GM23338 (cell line): ENCODE measurements around the gene ZDHHC23. TPM values are rescaled to one million over a fixed set of nuclear protein-coding genes. Genes with fewer than 3 reads are reported as not detected.

ENCODE experiments used
- EZH2 ChIP-seq: fragments of 200-600 bp; sonication (generic); IDR thresholded peaks from one replicate; pipeline ENCODE4 v1.8.0; 2017; ENCODE audit warnings: antibody characterized with exemption, mild to moderate bottlenecking, low read depth; ENCODE audit not compliant: unreplicated experiment
- EZH2phosphoT487 ChIP-seq: fragments of 200-600 bp; sonication (generic); IDR thresholded peaks from one replicate; pipeline ENCODE4 v1.8.1; 2018; ENCODE audit warnings: antibody characterized with exemption; ENCODE audit not compliant: unreplicated experiment
- JUNB ChIP-seq: IDR thresholded peaks from one replicate; pipeline ENCODE4 v1.6.1; 2016; ENCODE audit warnings: antibody characterized with exemption; ENCODE audit not compliant: unreplicated experiment
- NANOG ChIP-seq: IDR thresholded peaks from 2 replicates; pipeline ENCODE4 v1.6.1; 2016; ENCODE audit warnings: antibody characterized with exemption, borderline replicate concordance
- POLR2AphosphoS5 ChIP-seq: IDR thresholded peaks from 2 replicates; pipeline ENCODE4 v1.6.1; 2016; ENCODE audit warnings: antibody characterized with exemption, low read depth
- REST ChIP-seq: IDR thresholded peaks from one replicate; pipeline ENCODE4 v1.6.1; 2018; ENCODE audit warnings: antibody characterized with exemption; ENCODE audit not compliant: unreplicated experiment
- STAT1 ChIP-seq: IDR thresholded peaks from one replicate; pipeline ENCODE4 v1.6.1; 2016; ENCODE audit warnings: antibody characterized with exemption; ENCODE audit not compliant: unreplicated experiment
- ZNF114 ChIP-seq: fragments of 250-450 bp; sonication (Bioruptor Pico); IDR thresholded peaks from 2 replicates; pipeline ENCODE4 v1.5.0; 2020; ENCODE audit warnings: mild to moderate bottlenecking, moderate library complexity
- polyA plus RNA-seq: library from polyadenylated mRNA; unstranded; fragments of >200 nt; fragmentation: Nextera tagmentation; extraction: Ambion mirVana; gene quantifications from 2 replicates; pipeline ENCODE4 v1.2.1, GENCODE V29; 2016
- total RNA-seq: library from RNA; depleted of rRNA; stranded (reverse); fragments of >200 nt; shearing (Covaris generic); gene quantifications from 2 replicates; pipeline ENCODE4 v1.2.3, GENCODE V29; 2014
- TF ChIP-seq, protein P1 (sequence below): fragments of 250-450 bp; sonication (Bioruptor Pico); IDR thresholded peaks from 2 replicates; pipeline ENCODE4 v1.5.0; 2020; ENCODE audit warnings: mild to moderate bottlenecking, moderate library complexity

The ZDHHC23 gene
- total and polyA plus RNA-seq, 2 experiments from 2014 or later, result 3.5 to 14.5 TPM

GRCh38 chr3:113953677-113954076 is 5.9 kb downstream of the ZDHHC23 start (continued):
- TF ChIP-seq REST (no peak), NANOG (no peak), POLR2AphosphoS5 (no peak), EZH2 (no peak), EZH2phosphoT487 (no peak), STAT1 (no peak), JUNB (no peak), ZNF114 (CRISPR knock-in tag) (no peak)
- TF ChIP-seq, protein P1, sequence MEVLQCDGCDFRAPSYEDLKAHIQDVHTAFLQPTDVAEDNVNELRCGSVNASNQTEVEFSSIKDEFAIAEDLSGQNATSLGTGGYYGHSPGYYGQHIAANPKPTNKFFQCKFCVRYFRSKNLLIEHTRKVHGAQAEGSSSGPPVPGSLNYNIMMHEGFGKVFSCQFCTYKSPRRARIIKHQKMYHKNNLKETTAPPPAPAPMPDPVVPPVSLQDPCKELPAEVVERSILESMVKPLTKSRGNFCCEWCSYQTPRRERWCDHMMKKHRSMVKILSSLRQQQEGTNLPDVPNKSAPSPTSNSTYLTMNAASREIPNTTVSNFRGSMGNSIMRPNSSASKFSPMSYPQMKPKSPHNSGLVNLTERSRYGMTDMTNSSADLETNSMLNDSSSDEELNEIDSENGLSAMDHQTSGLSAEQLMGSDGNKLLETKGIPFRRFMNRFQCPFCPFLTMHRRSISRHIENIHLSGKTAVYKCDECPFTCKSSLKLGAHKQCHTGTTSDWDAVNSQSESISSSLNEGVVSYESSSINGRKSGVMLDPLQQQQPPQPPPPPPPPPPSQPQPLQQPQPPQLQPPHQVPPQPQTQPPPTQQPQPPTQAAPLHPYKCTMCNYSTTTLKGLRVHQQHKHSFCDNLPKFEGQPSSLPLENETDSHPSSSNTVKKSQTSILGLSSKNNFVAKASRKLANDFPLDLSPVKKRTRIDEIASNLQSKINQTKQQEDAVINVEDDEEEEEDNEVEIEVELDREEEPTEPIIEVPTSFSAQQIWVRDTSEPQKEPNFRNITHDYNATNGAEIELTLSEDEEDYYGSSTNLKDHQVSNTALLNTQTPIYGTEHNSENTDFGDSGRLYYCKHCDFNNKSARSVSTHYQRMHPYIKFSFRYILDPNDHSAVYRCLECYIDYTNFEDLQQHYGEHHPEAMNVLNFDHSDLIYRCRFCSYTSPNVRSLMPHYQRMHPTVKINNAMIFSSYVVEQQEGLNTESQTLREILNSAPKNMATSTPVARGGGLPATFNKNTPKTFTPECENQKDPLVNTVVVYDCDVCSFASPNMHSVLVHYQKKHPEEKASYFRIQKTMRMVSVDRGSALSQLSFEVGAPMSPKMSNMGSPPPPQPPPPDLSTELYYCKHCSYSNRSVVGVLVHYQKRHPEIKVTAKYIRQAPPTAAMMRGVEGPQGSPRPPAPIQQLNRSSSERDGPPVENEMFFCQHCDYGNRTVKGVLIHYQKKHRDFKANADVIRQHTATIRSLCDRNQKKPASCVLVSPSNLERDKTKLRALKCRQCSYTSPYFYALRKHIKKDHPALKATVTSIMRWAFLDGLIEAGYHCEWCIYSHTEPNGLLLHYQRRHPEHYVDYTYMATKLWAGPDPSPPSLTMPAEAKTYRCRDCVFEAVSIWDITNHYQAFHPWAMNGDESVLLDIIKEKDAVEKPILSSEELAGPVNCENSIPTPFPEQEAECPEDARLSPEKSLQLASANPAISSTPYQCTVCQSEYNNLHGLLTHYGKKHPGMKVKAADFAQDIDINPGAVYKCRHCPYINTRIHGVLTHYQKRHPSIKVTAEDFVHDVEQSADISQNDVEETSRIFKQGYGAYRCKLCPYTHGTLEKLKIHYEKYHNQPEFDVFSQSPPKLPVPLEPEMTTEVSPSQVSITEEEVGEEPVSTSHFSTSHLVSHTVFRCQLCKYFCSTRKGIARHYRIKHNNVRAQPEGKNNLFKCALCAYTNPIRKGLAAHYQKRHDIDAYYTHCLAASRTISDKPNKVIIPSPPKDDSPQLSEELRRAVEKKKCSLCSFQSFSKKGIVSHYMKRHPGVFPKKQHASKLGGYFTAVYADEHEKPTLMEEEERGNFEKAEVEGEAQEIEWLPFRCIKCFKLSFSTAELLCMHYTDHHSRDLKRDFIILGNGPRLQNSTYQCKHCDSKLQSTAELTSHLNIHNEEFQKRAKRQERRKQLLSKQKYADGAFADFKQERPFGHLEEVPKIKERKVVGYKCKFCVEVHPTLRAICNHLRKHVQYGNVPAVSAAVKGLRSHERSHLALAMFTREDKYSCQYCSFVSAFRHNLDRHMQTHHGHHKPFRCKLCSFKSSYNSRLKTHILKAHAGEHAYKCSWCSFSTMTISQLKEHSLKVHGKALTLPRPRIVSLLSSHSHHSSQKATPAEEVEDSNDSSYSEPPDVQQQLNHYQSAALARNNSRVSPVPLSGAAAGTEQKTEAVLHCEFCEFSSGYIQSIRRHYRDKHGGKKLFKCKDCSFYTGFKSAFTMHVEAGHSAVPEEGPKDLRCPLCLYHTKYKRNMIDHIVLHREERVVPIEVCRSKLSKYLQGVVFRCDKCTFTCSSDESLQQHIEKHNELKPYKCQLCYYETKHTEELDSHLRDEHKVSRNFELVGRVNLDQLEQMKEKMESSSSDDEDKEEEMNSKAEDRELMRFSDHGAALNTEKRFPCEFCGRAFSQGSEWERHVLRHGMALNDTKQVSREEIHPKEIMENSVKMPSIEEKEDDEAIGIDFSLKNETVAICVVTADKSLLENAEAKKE (CRISPR knock-in tag), result no peak
